Stromal cell of bone marrow (primary cell): Measurements from ENCODE around the gene SF3B1.
"Not testable (repeated sequence)": the region's sequence is repeated elsewhere in the genome, so short reads cannot be mapped to it uniquely, and the experiment has no call there.

Source experiments
- DNase-seq: peaks from one replicate; pipeline ENCODE4 v3.0.0-alpha.2; 2012; ENCODE audit warnings: low read depth

Gene SF3B1

DNA sequence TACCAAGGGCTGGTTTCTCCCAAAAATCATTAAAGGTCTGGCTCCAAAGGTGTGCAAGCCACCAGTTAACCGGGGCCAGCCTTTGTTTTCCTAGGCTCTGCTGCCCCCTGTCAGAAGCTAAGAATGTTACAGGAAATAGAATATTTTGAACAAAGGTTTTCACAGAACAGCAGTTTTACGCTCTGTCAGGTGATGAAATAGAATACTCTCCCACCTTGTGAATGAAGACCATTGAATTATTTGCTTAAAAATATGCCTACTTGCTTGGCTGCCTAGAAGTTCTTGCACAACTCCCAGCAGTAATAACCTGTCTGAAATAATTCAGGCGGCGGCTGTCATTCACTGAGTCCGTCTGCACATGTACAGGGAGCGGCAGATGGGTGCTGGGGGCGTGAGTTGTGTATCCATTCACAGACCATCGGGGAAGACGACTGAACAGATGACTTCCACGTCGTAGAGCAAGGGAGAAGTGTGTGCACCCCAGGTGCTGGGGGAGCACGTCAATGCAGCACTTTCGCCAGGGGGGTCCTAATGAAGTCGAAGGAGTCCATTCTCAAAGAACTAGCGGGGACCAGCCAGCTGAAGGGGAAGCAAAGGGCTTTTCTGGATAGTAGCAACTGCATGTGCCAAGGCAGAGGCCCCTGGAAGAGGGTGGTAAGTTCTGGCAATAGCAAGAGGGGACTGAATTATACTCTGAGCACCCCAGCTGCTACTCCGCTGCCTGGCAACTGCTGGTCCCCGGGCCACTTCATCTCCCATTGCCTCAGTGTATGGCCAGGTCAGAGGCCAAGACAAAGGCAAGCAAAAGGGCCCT, 56.1 kb downstream of the SF3B1 start:
- peak; percentile 15 for DNase-seq

DNA sequence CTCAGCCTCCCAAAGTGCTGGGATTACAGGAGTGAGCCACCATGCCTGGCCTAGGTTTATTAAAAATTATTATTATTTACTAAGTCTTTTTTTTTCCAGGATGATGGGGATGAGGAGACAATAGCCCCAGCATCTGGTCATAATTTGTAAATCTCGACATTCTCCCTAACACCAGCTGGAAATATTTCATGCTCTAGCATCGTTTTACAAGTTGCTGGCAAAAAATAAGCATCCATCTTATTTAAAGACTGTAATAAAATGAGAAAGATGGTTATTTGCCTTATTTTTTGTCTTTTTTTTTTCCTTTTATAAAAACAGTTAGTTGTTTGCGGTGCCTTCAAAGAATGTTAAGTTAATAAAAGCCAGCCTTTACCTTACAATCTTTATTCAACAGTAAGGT, 56.7 kb downstream of the SF3B1 start:
- no peak for DNase-seq

DNA sequence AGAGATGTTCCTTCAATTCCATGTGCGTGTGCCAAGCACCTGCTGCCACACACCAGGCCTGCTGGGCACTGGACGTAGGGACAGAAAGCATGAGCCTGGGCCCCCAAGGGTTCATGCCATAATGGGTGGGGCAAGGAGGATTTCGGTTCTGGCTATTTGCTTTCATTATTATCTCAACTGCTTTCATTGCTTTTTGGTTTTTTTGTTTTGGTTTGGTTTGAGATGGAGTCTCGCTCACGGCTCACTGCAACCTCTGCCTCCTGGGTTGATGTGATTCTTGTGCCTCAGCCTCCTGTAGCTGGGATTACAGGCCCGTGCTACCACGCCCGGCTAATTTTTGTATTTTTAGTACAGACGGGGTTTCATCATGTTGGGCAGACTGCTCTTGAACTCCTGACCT, 57.2 kb downstream of the SF3B1 start:
- DNase-seq: no peak

DNA sequence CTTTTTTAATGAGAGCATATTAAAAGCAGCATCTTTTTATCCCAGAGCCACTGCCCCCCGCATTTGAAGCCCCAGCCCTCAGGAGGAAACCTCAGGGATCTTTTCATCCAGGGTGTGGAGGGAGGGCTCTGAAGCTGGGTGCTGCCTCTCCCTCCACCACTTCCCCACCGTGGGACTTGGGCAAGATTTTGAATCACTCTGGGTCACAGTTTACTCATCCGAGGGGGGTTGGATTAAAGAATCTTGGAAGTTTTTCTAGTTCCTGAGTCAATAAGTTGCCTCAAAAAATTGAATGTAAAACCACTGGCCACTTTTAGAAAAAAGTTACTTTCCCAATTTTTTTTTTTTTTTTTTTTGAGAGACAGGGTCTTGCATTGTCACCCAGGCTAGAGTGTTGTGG, 62.2 kb downstream of the SF3B1 start:
- peak; percentile 51 for DNase-seq

DNA sequence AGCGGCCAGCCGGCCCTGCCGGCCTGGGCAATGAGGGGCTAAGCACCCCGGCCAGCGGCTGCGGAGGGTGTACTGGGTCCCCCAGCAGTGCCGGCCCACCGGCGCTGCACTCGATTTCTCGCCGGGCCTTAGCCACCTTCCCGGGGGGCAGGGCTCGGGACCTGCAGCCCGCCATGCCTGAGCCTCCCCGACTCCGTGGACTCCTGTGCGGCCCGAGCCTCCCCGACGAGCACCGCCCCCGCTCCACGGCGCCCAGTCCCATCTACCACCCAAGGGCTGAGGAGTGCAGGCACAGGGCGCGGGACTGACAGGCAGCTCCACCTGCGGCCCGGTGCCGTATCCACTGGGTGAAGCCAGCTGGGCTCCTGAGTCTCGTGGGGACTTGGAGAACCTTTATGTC, 64.2 kb downstream of the SF3B1 start:
- not testable (repeated sequence) for DNase-seq

DNA sequence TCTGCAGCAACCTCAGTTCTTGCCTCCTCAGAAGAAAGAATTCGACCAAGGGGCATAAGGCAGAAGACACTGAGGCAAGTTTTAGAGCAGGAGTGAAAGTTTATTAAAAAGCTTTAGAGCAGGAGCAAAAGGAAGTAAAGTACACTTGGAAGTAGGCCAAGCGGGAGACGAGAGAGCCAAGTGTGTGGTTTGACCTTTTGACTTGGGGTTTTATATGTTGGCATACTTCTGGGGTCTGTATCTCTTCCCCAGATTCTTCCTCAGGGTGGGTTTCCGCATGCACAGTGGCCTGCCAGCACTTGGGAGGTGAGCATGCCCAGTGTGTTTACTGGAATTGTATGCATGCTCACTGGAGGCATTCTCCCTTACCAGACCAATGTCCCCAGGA, 64.9 kb downstream of the SF3B1 start:
- DNase-seq: no peak

DNA sequence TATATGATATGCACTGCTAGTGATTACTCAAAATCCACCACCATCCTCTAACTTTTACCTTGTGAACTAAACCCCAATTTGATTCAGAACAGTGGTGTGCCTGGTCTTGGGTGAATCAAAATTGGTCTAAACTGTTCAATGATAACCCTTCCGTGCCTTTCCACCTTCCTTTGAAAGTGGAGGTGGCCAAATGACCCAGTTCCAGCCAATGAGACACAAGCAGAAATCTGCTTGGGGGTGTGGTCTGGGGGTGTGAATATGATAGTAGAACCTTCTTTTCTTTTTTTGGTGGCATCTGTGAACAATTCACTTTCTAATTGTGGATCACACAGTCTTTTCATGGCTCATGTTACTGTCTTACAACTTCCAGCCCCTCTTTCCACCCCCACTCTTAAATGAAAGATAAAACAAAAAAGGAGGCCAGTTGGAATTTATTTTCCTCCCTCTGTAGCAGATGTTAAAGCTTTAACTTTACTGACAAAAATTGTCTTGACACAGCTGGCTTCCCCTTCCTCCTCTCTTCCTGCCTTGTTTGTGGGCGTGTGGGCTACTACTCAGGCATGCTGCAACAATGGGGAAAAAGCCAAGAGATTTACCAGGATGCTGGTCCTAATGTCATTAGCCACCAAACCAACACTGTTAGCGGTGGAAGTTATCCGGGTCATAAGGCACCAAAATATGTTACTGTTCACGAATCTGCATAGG, 65.4 kb downstream of the SF3B1 start:
- no peak for DNase-seq

DNA sequence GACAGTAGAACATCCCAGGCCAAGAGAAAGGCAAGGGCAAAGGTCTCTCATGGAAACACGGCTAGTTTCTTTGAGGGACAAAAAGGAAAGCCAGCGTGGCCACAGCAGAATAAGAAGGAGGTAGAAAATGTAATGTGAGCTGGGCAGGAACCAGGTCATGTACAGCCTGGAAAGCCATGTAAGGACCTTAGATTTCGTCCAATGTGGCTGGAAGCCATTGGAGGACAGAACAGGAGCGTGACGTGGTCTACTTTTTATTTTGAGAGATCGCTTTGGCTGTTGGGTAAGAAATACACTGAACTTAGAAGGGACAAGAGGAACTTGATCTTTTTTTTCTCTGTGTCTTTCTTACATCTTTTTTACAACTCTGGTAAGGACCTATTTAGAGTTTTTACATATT, 66.4 kb downstream of the SF3B1 start:
- no peak for DNase-seq

DNA sequence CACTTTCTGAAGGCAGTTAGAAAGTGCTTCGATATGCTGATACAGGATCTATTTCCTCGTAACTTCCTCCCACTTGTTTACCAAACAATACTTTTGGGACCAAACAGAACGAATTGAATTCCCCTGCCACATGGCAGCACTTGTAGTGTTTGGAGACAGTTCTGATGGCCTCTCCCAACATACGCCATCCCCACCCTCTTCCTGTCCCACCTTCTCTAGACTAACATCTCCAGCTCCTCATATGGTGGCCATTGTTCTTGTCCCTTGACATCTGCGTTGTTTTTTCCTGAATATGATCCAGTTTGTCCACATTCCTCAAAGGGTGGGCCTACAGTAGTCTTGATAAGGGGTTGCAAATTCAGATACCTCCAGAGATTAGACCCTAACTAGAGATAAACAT, 70.8 kb downstream of the SF3B1 start:
- DNase-seq: no peak

DNA sequence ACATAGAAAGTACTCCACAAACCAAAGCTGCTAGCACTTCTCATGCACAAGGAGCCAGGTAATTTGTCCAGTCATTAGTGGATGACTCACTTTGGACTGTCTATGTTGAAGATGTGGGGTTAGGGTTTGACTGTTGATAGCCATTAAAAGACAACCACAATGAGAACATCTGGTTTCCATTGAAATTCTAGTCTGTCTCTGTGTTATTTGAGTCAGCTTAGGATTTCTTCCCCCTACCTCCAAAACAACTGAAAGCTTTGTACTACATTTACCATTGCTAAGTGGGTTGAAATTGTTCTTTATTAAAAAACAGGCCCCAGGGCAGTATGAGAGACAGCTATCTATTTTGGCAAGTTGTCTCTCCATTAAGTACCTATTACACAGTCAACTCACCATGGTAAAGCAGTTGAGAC, 74.1 kb downstream of the SF3B1 start:
- DNase-seq: peak; percentile 53

DNA sequence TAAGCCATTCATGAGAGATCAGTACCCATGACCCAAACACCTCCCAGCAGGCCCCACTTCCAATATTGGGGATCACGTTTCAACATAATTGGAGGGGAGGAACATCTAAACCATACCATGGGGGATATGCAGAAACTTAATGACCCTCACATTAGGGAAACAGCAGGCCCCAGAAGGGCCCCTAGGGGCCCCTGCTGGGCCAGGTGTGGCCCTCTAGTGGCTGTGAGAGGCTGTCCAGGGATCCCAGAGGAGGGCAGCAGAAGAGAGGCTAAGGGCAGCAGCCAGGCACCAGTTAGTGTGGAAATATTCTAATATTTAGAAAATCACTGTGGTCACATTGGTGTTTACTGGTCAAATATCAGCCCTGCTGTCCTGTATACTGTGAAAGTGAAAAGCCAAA, 75.0 kb downstream of the SF3B1 start:
- no peak for DNase-seq

DNA sequence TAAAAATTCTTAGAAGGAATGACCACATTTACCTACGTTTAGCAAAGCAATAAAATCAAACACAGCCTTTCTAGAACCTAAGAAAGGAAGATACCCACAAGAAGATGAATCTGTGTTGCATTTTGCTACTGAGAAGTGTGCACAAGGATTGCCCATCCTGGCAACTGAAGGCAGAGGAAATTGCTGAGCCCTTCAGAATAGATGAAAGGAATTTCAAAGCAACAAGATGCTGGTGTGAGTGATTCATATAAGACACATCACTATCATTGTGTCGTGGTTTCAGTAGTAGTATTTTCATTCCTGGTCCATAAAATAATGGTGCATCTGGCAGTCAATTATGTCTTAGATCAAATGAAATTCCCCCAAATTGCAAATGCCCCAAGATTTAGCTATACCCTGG, 75.9 kb downstream of the SF3B1 start:
- no peak for DNase-seq

DNA sequence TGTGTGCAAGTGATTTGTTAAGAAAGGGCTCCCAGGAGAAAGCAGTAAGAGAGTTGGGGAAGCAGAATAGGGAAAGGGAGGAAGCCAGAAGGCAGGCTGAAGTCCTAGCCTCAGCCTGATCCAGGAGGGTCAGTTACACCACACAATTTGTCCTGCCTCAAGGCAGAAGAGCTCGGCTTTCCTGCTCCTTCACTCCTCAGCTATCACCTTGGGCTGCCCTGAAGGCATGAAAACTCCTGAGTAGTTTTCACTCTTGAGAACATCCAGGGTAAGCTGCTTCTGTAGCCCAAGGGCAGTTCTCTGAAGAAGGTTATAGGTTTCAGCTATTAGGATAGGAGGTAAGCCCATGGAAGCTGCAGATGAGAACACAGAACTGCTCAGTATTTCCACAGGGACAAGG, 76.8 kb downstream of the SF3B1 start:
- no peak for DNase-seq

DNA sequence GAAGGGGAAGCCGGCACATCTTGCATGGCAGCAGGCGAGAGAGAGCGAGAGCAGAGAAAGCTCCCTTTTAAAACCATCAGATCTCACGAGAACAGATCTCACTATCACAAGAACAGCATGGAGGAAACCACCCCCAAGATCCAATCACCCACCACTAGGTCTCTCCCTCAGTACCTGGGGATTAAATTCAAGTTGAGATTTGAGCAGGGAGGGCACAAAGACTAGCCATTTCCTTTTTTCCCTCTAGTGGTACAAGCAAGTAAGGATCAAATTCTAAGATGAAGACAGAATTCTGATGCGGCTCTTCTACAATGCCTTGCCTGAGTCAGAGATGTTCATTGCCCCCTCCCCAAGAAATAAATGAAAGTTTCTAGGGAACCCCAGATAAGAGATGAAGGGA, 78.7 kb downstream of the SF3B1 start:
- DNase-seq: no peak

DNA sequence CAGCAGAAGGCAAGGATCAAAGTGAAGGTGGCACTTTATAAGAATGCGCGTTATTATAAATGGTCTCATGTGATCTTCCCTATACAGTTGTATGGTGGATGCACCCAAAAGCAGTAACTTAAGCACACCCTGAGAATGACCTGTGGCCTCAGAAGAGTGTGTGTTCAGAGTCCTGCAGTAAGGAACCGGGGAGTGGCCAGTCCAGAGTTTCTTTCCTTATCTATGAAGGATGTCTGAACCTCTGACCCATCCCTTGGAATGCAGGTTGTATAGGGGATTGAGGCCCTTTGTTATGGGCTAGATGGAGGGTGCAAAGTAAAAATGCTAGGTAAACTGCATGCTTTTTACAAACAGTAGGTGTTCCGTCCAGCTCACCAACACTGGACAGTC, 80.7 kb downstream of the SF3B1 start:
- no peak for DNase-seq

DNA sequence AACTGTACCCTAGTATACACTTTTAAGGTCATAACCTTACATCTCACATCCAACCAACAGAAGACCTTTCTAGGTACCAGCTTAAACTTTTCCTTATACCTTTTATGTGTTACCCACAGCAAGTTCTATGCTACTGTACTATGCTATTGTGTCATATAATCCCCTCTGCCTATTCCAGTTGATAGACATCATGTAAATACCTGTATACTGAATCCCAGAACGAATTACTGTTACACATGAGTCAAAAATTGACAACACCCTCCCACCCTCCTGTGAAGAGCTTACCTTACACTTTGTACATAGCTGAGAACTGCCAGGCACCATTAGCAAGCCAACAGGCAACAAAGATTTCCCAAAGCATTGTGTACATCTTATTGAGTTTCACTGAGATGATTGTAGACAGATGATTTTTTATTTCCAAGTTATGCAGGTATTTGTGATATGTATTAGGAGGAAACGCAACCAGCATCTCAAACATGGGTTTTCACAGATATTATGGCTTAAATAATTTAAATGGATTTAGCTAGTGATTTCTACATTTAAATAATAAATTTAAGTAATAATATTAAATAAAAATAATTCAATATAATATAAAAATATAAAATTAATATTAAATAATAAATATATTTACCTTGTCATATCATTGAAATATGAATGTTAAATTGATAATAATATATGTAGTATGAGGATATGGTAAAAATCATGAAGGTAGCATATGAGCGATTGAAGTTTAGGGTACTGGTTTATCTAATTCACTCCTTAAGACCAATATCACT, 81.2 kb downstream of the SF3B1 start:
- DNase-seq: no peak

DNA sequence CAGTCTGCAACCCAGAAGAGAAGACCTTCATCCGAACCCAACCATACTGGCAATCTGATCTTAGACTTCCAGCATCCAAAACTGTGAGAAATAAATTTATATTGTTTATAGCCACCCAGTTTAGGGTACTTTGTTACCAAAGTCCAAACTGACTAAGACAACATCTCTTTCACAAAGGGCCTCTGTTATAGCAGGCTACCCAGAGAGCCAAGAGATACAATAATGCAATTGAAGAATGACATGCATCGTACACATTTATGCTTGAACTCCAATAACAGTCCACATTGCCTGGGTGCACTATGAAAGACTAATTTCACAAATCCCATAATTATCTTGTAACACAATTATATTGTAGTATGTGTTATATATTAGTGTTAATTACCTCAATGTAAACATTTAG, 85.1 kb downstream of the SF3B1 start:
- DNase-seq: no peak

DNA sequence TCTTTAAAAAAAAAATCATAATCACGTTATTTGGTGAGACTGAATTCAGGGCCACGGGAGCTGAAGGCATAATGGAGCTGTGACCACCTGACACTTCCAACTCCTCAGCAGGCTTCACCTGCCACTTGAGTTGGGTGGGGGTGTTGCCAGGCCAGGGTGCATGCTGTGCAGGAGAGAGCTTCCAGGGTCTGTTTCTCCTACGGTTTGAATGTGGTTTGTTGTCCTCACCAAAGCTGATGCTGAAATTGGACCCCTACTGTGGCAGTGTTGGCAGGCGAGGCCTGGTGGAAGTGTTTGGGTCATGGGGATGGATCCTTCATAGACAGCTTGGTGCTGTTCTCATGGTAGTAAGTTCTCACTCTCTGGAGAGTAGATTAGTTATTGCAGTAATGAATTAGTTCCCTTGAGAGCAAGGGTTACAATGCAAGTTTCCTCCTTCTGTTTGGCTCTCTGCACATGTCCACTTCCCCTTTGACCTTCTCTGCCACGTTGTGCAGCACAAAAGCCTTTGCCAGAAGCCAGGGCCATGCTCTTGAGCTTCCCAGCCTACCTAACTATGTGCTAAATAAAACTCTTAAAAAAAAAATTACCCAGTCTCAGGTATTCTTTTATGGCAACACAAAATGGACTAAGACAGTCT, 86.0 kb downstream of the SF3B1 start:
- DNase-seq: no peak

DNA sequence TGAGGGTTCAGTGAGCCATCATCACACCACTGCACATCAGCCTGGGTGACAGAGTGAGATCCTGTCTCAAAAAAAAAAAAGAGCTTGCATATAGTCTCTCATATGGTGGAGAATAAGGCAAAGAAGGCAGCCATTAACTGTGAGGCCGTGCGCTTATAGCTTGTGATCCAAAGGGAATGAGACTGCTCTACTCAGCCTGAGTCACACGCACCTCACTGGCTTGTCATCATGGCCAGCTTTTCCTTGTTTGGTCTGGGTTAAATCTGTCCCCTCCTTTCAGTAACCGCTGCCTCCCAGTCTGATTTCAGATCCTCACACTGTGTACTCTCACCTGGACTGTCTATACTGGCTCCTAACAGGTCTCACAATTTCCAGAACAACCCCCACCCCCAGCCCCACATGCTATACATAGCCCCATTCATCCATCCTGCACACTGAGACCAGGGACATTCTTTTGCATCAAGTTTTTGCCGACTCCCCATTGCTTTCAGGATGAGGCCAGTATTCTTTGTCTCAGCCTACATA, 88.9 kb downstream of the SF3B1 start:
- no peak for DNase-seq

DNA sequence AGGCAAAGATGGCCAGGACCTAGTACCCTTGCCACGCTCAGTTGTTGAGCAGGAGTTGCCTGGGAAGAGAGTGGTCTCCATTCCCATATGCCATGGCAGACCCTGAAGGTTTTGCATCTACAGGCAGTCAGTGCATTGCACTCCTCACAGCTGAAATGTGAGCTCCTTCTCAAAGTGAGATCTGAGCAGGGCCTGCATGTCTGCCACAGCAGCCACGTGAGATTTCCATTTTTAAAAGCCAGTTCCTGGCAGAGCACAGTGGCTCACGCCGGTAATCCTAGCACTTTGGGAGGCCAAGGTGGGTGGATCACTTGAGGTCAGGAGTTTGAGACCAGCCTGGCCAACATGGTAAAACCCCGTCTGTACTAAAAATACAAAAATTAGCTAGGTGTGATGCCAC, 90.9 kb downstream of the SF3B1 start:
- not testable (repeated sequence) for DNase-seq

DNA sequence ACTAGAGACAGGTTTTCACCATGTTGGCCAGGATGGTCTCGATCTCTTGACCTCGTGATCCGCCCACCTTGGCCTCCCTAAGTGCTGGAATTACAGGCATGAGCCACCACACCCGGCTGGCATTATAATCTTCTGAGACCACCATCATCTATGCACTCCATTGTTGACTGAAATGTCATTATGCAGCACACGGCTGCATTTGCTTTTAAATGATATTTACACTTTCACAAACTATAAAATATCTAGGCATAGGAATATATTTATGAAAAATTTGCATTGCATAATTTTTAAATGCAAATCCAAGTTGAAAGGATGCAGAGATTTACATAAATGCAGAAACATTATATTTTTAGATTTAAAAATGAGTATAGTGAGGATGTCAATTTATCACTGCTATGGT, 94.2 kb downstream of the SF3B1 start:
- DNase-seq: no peak
